HCT116 (cell line): ENCODE results near the gene INCENP. TPM values are rescaled to one million over a fixed set of nuclear protein-coding genes. Genes with fewer than 3 reads are reported as not detected.

Source experiments
- ATAC-seq: fragments of 200-7000 bp; cut with Tn5 transposase; 2 replicates; pipeline ENCODE4 v1.9.1; 2020; ENCODE audit warnings: mild to moderate bottlenecking, moderate library complexity
- BruUV-seq: library from RNA; stranded (reverse); fragments of 400-500 nt; replicated peaks from 2 replicates; lab custom pipeline; 2021; lab: Mats Ljungman, UMichigan
- CTCF ChIA-PET: fragments of 300-600 bp; sonication (Branson Sonifier 250); formaldehyde crosslinking; loops from one replicate; lab custom pipeline; 2021; ENCODE audit warnings: antibody characterized with exemption; lab: Charles Lee
- POLR2A ChIA-PET: fragments of 300-600, 350-600 bp; sonication (Branson Sonifier 250); formaldehyde crosslinking; loops from one replicate; lab custom pipeline; 2021; ENCODE audit warnings: antibody characterized with exemption; lab: Charles Lee
- RAD21 ChIA-PET, 2 experiments: fragments of 300-600 bp; sonication (Branson Sonifier 250); formaldehyde crosslinking; loops; one replicate each; lab custom pipeline; 2023; ENCODE audit warnings: low total read pairs in 2 of 2; ENCODE audit not compliant: uncharacterized antibody in 2 of 2, unreplicated experiment in 2 of 2, low non-redundant PET in 1 of 2; lab: Charles Lee
- DNase-seq: peaks from one replicate; pipeline ENCODE4 v3.0.0-alpha.2; 2010; ENCODE audit warnings: low read depth, low spot score
- H2AFZ ChIP-seq: fragments of 200-600 bp; shearing (Covaris generic), sonication (generic); 2 replicates; pipeline ENCODE4 v1.6.1; 2017; ENCODE audit warnings: low read depth, mixed run types, mixed read lengths, antibody characterized with exemption, low read length; ENCODE audit not compliant: poor library complexity, severe bottlenecking
- H3K27ac ChIP-seq: 2 replicates; pipeline ENCODE4 v1.5.1; 2012; ENCODE audit warnings: low read depth, low read length
- H3K27me3 ChIP-seq: fragments of 200-600 bp; sonication (generic); 2 replicates; pipeline ENCODE4 v1.6.1; 2016; ENCODE audit warnings: mixed run types, low read length, mixed read lengths; ENCODE audit not compliant: insufficient read depth
- H3K36me3 ChIP-seq, 2 experiments: fragments of 200-500 bp in 1 of 2; fragments of 200-600 bp in 1 of 2; sonication (Bioruptor generic) in 1 of 2; sonication (generic) in 1 of 2; 2 replicates each; pipeline versions ENCODE4 v1.5.1 to v1.6.1; 2014 to 2016; ENCODE audit warnings: low read length in 2 of 2, inconsistent platforms in 1 of 2, mixed read lengths in 1 of 2, mixed run types in 1 of 2; ENCODE audit not compliant: insufficient read depth in 2 of 2, control insufficient read depth in 1 of 2
- H3K4me1 ChIP-seq, 2 experiments: fragments of 200-600 bp in 1 of 2; sonication (generic) in 1 of 2; 2 replicates each; pipeline versions ENCODE4 v1.5.1 to v1.6.1; 2012 to 2017; ENCODE audit warnings: low read length in 2 of 2, inconsistent platforms in 1 of 2, mild to moderate bottlenecking in 1 of 2, mixed read lengths in 1 of 2, mixed run types in 1 of 2, moderate library complexity in 1 of 2; ENCODE audit not compliant: insufficient read depth in 2 of 2, control insufficient read depth in 1 of 2
- H3K4me2 ChIP-seq: fragments of 200-600 bp; sonication (generic); 2 replicates; pipeline ENCODE4 v1.6.1; 2017; ENCODE audit warnings: mixed run types, low read length, mixed read lengths
- H3K4me3 ChIP-seq, 2 experiments: fragments of 200-600 bp in 1 of 2; sonication (generic) in 1 of 2; replicated peaks in 1 of 2; 2 replicates each; pipeline ENCODE4 v1.5.1; 2011 to 2016; ENCODE audit warnings: low read length in 2 of 2, control low read depth in 1 of 2, low read depth in 1 of 2, mild to moderate bottlenecking in 1 of 2, mixed read lengths in 1 of 2, mixed run types in 1 of 2
- H3K79me2 ChIP-seq: fragments of 200-600 bp; sonication (generic); 2 replicates; pipeline ENCODE4 v1.6.1; 2017; ENCODE audit warnings: mild to moderate bottlenecking, mixed run types, low read length, moderate library complexity, mixed read lengths; ENCODE audit not compliant: insufficient read depth
- H3K9ac ChIP-seq: fragments of 200-600 bp; sonication (generic); 2 replicates; pipeline ENCODE4 v1.6.1; 2016; ENCODE audit warnings: low read length, mixed read lengths
- H3K9me2 ChIP-seq: fragments of 200-600 bp; sonication (generic), shearing (Covaris generic); 2 replicates; pipeline ENCODE4 v1.6.1; 2017; ENCODE audit warnings: mixed run types, mild to moderate bottlenecking, moderate library complexity; ENCODE audit not compliant: insufficient read depth
- H3K9me3 ChIP-seq, 2 experiments: fragments of 200-500 bp in 1 of 2; fragments of 200-600 bp in 1 of 2; sonication (Bioruptor generic) in 1 of 2; sonication (generic) in 1 of 2; 2 replicates each; pipeline ENCODE4 v1.6.1; 2014 to 2017; ENCODE audit warnings: low read length in 2 of 2, mixed read lengths in 2 of 2, inconsistent platforms in 1 of 2, low read depth in 1 of 2, mild to moderate bottlenecking in 1 of 2, mixed run types in 1 of 2, moderate library complexity in 1 of 2; ENCODE audit not compliant: control insufficient read depth in 1 of 2, insufficient read depth in 1 of 2
- H4K20me1 ChIP-seq: fragments of 200-600 bp; sonication (generic), shearing (Covaris generic); 2 replicates; pipeline ENCODE4 v1.6.1; 2017; ENCODE audit warnings: mixed run types, mild to moderate bottlenecking, moderate library complexity; ENCODE audit not compliant: insufficient read depth
- ATF3 ChIP-seq: IDR thresholded peaks from 2 replicates; pipeline ENCODE4 v1.6.1; 2012
- CBX3 ChIP-seq: IDR thresholded peaks from 2 replicates; pipeline ENCODE4 v1.6.1; 2012; ENCODE audit warnings: low read depth
- CTCF ChIP-seq, 3 experiments: fragments of 200-600 bp in 1 of 3; sonication (generic) in 1 of 3; IDR thresholded peaks in 2 of 3; conservative IDR thresholded peaks in 1 of 3; 2 replicates each; pipeline ENCODE4 v1.5.1; 2012 to 2017; ENCODE audit warnings: low read depth in 2 of 3, low read length in 2 of 3, antibody characterized with exemption in 1 of 3, borderline replicate concordance in 1 of 3, control low read depth in 1 of 3, mild to moderate bottlenecking in 1 of 3, mixed read lengths in 1 of 3, mixed run types in 1 of 3, moderate library complexity in 1 of 3; ENCODE audit not compliant: insufficient read depth in 1 of 3
- FOSL1 ChIP-seq: IDR thresholded peaks from 2 replicates; pipeline ENCODE4 v1.6.1; 2012; ENCODE audit warnings: low read depth
- MAX ChIP-seq: IDR thresholded peaks from 2 replicates; pipeline ENCODE4 v1.6.1; 2012
- TCF7L2 ChIP-seq: IDR thresholded peaks from 2 replicates; pipeline ENCODE4 v1.7.0; 2011; ENCODE audit warnings: borderline replicate concordance, inconsistent platforms; ENCODE audit not compliant: insufficient read depth, insufficient read length; ENCODE audit errors: extremely low read depth
- intact Hi-C: fragments of 100-400 bp; cut with micrococcal nuclease; formaldehyde crosslinking; loops from 2 replicates; pipeline ENCODE4 v1.10.0; 2022
- total RNA-seq: library from RNA; stranded (reverse); gene quantifications from one replicate; pipeline ENCODE4 v1.2.1, GENCODE V29; 2021; ENCODE audit not compliant: unreplicated experiment

The INCENP gene
- total RNA-seq, 1 experiment from 2014 or later: 118 TPM

GRCh38 chr11:62120001-62120400 is 3.8 kb upstream of the INCENP start:
- ATAC-seq: no peak
- Histone ChIP-seq H3K9me2 (no peaks in the 10 kb centered on the region), H3K9ac (no peak overlapping the region), H3K4me2 (no peak overlapping the region), H2AFZ (no peak overlapping the region), H3K9me3 (peaks cover 4 to 5% of the 10 kb centered on the region in 2 experiments; a peak in 3 of 4 replicates)
- CTCF ChIA-PET: interaction anchor here (1.5 kb wide), 1 partner anchor 12 kb away, joined by 4 read pairs; no protein-coding TSS in a partner anchor
- no peak for TF ChIP-seq ATF3
- TF ChIP-seq CTCF (IDR thresholded peaks at IDR 0.05 in 2 of 3, conservative IDR thresholded peaks at IDR 0.05 in 1 of 3; ENCODE audit: borderline replicate concordance in 1 of 3, insufficient read depth in 1 of 3, low read depth in 2 of 3, low read length in 2 of 3): no peak
- no peak for TF ChIP-seq FOSL1
- no peak for TF ChIP-seq MAX
- TF ChIP-seq, all 23 proteins: peak for 0
- Histone ChIP-seq H3K4me3 (no peak overlapping the region), H4K20me1 (no peaks in the 10 kb centered on the region), H3K36me3 (no peaks in the 10 kb centered on the region), H3K4me1 (peaks cover under 1 to 9% of the 10 kb centered on the region in 2 experiments; a peak in 3 of 4 replicates), H3K79me2 (peaks cover 11% of the 10 kb centered on the region), H3K27me3 (no peaks in the 10 kb centered on the region), H3K27ac (no peak overlapping the region)
- no peak for DNase-seq
- BruUV-seq: no TSS peak
- intact Hi-C loops: no loop called here
- POLR2A ChIA-PET: no interaction called here
- RAD21 ChIA-PET: no interaction called here

- Histone ChIP-seq H3K27me3 (no peaks in the 10 kb centered on the region), H3K9me3 (peaks cover 4 to 5% of the 10 kb centered on the region in 2 experiments; a peak in 3 of 4 replicates), H4K20me1 (no peaks in the 10 kb centered on the region), H2AFZ (no peak overlapping the region), H3K9ac (no peak overlapping the region), H3K4me2 (no peak overlapping the region), H3K36me3 (no peaks in the 10 kb centered on the region), H3K9me2 (no peaks in the 10 kb centered on the region), H3K4me1 (peaks cover 4 to 14% of the 10 kb centered on the region in 2 experiments), H3K4me3 (no peak overlapping the region), H3K27ac (no peak overlapping the region), H3K79me2 (peaks cover 16% of the 10 kb centered on the region)
- DNase-seq: no peak
- TF ChIP-seq CBX3 (no peak), MAX (no peak), TCF7L2 (no peak)
- ChIA-PET RAD21 (no interaction called here), CTCF (interaction anchor here (1.5 kb wide), 1 partner anchor 12 kb away, joined by 4 read pairs; no protein-coding TSS in a partner anchor), POLR2A (no interaction called here)
- intact Hi-C loops: no loop called here
- no peak for ATAC-seq
- BruUV-seq: no TSS peak
Observed at GRCh38 chr11:62120431-62120830, 3.4 kb upstream of the INCENP start.
